GM12864 (cell line): ENCODE results near the gene CALHM5.
A peak's percentile ranks its signal among the peaks of the same experiment; 100 is the strongest.

Experiments
- DNase-seq: peaks from one replicate; pipeline ENCODE4 v3.0.0-alpha.2; 2011; ENCODE audit warnings: low read depth
- H3K4me3 ChIP-seq: 2 replicates; pipeline ENCODE4 v1.5.1; 2011; ENCODE audit warnings: mild to moderate bottlenecking, low read depth, low read length, control low read depth
- CTCF ChIP-seq: IDR thresholded peaks from 2 replicates; pipeline ENCODE4 v1.5.1; 2011; ENCODE audit warnings: low read depth, mild to moderate bottlenecking, moderate library complexity, low read length, control low read depth, inconsistent platforms; ENCODE audit errors: missing control alignments

Gene CALHM5

GRCh38 chr6:116508527-116508926, 2.9 kb upstream of the CALHM5 start:
- DNase-seq = no peak
- H3K4me3 ChIP-seq = no peak overlapping the region
- no peak for TF ChIP-seq CTCF

GRCh38 chr6:116512111-116512559, 696 bp downstream of the CALHM5 start:
- H3K4me3 ChIP-seq = no peak overlapping the region
- no peak for TF ChIP-seq CTCF
- peak; percentile 30 for DNase-seq

GRCh38 chr6:116512734-116513133, 1.3 kb downstream of the CALHM5 start:
- H3K4me3 ChIP-seq = no peak overlapping the region
- TF ChIP-seq CTCF = no peak
- DNase-seq = no peak

GRCh38 chr6:116513224-116513875, 1.9 kb downstream of the CALHM5 start:
- DNase-seq = no peak
- no peak overlapping the region for H3K4me3 ChIP-seq
- no peak for TF ChIP-seq CTCF

- H3K4me3 ChIP-seq = no peak overlapping the region
- DNase-seq = no peak
- TF ChIP-seq CTCF = no peak
Measured at GRCh38 chr6:116514111-116514510, 2.7 kb downstream of the CALHM5 start.

GRCh38 chr6:116515141-116515540, 3.7 kb downstream of the CALHM5 start:
- no peak for DNase-seq
- no peak for TF ChIP-seq CTCF

GRCh38 chr6:116518621-116519368, 7.4 kb downstream of the CALHM5 start:
- TF ChIP-seq CTCF = no peak
- no peak overlapping the region for H3K4me3 ChIP-seq
- DNase-seq = no peak

More at GRCh38 chr6:116515141-116515540, 3.7 kb downstream of the CALHM5 start:
- H3K4me3 ChIP-seq = no peak overlapping the region
